Uterus (tissue), 2 donors: Measurements from ENCODE around the gene PSD.

Experiments used
- POLR2A ChIP-seq, 2 donors: fragments of 450-650 bp; IDR thresholded peaks; one replicate each; pipeline ENCODE4 v1.6.1; 2016; ENCODE audit warnings: antibody characterized with exemption in 2 of 2, mild to moderate bottlenecking in 1 of 2, moderate library complexity in 1 of 2
- TF ChIP-seq, protein P1 (sequence below), 4 experiments: fragments of 200-600 bp in 2 of 4; fragments of 450-650 bp in 2 of 4; sonication (generic) in 2 of 4; IDR thresholded peaks; one replicate each; pipeline ENCODE4 v1.5.1; 2016 to 2019; ENCODE audit warnings: antibody characterized with exemption in 4 of 4, mild to moderate bottlenecking in 2 of 4, moderate library complexity in 1 of 4

DNA sequence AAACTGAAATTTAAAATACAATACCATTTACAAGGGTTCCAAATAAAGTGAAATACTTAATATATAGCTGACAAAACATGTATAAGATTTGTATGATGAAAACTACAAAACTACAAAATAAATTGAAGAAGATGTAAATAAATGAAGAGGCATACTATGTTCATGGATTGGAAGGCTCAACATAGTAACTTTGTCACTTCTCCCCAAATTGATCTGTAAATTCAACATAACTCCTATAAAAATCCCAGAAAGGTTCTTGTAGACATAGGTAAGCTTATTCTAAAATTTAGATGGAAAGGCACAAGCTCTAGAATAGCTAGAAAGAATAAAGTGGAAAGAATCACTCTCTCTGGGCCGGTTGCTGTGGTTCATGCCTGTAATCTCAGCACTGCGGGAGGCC lies 47.3 kb downstream of the PSD start:
- TF ChIP-seq, protein P1, sequence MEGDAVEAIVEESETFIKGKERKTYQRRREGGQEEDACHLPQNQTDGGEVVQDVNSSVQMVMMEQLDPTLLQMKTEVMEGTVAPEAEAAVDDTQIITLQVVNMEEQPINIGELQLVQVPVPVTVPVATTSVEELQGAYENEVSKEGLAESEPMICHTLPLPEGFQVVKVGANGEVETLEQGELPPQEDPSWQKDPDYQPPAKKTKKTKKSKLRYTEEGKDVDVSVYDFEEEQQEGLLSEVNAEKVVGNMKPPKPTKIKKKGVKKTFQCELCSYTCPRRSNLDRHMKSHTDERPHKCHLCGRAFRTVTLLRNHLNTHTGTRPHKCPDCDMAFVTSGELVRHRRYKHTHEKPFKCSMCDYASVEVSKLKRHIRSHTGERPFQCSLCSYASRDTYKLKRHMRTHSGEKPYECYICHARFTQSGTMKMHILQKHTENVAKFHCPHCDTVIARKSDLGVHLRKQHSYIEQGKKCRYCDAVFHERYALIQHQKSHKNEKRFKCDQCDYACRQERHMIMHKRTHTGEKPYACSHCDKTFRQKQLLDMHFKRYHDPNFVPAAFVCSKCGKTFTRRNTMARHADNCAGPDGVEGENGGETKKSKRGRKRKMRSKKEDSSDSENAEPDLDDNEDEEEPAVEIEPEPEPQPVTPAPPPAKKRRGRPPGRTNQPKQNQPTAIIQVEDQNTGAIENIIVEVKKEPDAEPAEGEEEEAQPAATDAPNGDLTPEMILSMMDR (IDR thresholded peaks at IDR 0.05): no peak
- no peak for TF ChIP-seq POLR2A (IDR thresholded peaks at IDR 0.05)
